ENCODE results near the gene APH1B.

APH1B gene

DNA sequence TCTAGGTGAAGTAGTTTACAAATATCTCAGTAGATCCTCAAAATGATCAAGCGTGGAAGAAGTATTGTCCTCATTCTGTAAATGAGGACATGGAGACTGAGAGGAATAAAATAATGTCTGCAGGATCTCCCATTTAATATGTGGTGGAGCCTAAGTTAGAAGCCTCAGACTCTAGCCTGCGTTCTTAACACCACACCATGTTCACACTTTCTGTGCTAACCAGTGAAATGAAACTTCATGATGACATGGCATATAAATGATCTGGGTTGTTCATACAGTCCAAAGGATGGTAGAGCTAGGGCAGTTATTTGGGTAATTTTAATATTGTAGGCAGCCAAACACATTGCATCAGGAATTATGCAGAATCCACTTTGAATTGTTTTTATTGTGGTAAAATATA lies 25.1 kb upstream of the APH1B start:
- no peak for DNase-seq (ENCODE audit: low read depth)

- DNase-seq (ENCODE audit: low read depth): no peak
Measured at GRCh38 chr15:63254991-63255390, 22.4 kb upstream of the APH1B start.

GRCh38 chr15:63255489-63255990 lies 21.9 kb upstream of the APH1B start:
- no peak for DNase-seq (ENCODE audit: low read depth)

GRCh38 chr15:63256433-63257274 lies 20.8 kb upstream of the APH1B start:
- no peak for DNase-seq (ENCODE audit: low read depth)

GRCh38 chr15:63258658-63259057 lies 18.7 kb upstream of the APH1B start:
- DNase-seq (ENCODE audit: low read depth): no peak

- DNase-seq (ENCODE audit: low read depth): no peak
Measured at GRCh38 chr15:63260791-63261190, 16.6 kb upstream of the APH1B start.

- DNase-seq (ENCODE audit: low read depth): no peak
Measured at GRCh38 chr15:63261311-63261710, 16.1 kb upstream of the APH1B start.

DNA sequence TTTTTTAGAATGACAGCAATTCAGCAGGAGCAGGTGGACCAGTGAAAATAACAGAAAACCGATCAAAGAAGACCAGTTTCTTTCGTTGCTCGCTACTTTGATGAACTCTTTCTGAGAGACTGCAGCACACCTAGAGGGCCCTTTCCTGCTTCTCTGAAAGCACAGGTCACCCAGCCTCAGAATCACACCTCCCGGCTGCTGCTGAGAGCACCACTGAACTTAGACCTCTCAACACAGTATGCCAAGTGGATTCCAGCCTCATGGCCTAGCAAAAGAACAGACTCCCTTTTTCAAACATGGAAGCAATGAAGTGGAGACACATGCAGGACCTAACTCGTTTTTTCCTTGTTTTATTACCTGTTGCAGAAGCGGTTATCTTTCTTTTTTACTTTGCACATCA lies 13.9 kb upstream of the APH1B start:
- no peak for DNase-seq (ENCODE audit: low read depth)

DNA sequence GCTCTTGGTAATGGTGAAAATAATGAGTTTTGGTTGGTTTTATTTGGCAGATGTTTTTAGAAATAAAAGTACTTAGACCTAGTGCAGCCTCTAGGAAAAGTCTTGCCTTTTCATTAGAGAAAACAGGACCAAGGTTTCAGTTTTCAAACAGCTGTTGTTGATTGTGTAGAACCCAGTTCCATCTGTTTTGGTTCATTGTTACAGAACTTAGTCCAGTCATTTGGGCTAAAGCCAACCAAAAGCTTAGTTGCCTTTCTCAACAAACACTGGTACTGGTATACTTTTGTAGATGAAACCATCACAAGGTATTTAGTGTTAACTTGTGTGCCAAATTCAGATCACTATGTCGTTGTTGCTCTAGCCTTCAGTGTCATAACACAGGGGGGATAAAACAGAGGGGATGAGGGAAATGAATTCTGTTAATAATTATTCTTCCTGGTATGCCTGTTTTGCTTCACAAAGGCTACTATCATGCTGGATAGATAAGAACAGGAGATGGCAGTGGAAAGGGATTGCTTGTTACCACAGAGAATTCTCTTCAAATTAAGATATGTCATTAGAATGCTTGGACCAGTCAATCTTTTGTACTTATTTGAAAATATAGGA lies 12.6 kb upstream of the APH1B start:
- no peak for DNase-seq (ENCODE audit: low read depth)

DNA sequence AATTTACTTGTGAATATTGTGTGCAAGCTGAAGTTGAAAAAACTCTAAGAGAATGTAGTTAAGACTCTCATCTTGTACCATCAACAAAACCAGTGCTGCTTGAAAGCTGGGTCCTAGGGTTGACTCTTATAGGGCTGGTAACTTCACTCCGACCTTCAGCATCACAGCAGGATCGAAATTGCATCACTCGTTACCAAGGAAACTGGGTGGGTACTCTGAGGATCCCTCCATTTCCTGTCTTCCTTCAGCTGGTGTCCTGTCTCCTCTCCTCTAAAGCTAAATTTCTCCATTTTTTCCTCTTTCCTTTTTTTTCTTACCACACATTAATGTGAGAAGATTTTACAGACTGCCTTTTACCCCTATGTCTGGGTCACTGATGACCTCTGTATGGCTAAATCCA lies 3.0 kb upstream of the APH1B start:
- DNase-seq (ENCODE audit: low read depth): no peak

DNA sequence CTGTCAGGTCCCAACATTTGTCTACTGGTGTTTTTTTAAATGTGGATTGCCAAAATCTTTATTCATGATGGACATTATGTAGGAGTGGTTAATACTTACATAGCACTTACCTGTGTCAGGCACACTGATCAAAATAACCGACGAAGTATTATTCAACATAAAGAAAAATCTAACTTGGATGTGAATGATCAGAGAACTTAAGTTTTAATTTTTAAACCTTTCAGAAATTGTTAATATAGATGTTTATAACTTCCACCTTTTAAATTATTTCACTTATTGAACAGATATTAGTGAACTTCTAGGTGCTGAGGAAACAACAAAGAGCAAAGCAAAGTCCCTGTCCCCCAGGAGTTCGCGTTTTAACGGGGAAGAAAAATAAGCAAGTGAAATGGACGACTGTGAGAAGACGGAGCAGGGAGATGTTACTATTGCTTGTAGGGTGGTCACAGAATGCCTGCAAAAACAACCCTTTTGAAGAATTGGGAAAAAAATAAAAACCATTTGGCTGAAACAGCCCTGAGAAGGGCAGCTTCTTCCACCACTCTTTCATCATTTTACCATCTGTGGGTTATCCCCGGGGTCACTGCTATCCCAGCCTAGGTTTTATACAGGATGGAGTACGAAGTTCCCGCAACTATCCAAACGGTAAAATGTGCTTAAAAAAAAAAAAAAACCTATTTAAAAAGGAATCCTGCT lies 915 bp upstream of the APH1B start:
- no peak for DNase-seq (ENCODE audit: low read depth)

- DNase-seq (ENCODE audit: low read depth): no peak
Measured at GRCh38 chr15:63277893-63278456, 570 bp downstream of the APH1B start.

DNA sequence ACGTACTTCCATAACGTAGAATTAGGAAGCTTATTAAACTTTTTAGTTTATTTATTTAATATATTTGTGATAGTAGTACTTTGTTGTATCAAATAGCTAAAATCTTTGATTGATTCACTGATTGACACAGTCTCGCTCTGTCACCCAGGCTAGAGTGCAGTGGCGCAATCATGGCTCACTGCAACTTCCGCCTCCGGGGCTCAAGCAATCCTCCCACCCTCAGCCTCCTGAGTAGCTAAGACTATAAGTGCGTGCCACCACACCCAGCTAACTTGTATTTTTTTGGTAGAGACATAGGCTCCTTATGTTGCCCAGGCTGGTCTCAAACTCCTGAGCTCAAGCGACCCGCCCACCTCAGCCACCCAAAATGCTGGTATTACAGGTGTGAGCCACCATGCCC lies 5.7 kb downstream of the APH1B start:
- no peak for DNase-seq (ENCODE audit: low read depth)

DNA sequence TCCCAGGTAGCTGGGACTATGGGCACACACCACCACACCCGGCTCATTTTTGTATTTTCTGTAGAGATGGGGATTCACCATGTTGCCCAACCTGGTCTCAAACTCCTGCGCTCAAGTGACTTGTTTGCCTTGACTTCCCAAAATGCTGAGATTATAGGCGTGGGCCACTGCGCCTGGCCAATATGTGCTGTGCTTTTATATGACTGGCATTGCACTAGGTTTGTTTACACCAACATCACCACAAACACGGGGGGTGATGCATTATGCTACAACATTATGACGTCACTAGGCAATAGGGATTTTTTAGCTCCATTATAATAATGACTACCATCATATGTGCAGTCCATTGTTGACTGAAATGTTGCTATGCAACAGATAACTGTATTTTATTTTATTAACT lies 6.9 kb downstream of the APH1B start:
- no peak for DNase-seq (ENCODE audit: low read depth)

- DNase-seq (ENCODE audit: low read depth): no peak
Measured at GRCh38 chr15:63287109-63287508, 9.7 kb downstream of the APH1B start.

GRCh38 chr15:63288342-63288741 lies 10.9 kb downstream of the APH1B start:
- no peak for DNase-seq (ENCODE audit: low read depth)

- DNase-seq (ENCODE audit: low read depth): no peak
Measured at GRCh38 chr15:63288778-63289378, 11.5 kb downstream of the APH1B start.

DNA sequence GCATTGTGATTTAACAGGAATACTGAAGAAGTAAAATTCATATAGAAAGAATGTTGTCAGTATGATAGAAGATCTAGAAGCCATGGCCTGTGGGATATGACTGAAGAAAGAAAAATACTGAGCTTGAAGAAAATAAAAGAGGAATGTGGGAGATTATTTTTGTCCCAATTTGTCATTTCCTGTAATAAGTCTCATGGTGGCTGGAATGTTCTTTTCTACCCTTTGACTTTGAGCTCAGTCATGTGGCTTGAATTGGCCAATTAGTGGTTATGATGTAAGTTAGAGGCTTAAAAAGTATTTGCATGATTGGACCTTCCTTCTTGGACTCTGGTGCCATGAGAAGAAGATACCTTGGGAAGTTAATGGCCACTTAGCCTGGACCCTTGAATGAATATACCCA lies 14.1 kb downstream of the APH1B start:
- DNase-seq (ENCODE audit: low read depth): no peak

DNA sequence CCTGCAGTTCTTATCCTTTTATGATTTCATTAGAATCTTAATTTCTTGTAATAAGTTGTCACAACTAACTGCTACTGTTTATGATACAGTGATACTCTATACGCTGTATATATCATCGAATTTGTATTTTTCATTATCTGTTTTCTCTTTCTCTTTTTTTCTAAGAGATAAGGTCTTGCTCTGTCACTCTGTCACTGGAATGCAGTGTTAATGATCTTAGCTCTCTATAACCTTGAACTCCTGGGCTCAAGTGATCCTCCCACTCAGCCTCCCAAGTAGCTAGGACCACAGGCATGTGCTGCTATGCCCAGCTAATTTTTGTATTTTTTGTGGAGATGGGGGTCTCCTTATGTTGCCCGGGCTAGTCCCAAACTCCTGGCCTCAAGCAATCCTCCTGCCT lies 14.8 kb downstream of the APH1B start:
- DNase-seq (ENCODE audit: low read depth): no peak

- DNase-seq (ENCODE audit: low read depth): no peak
Measured at GRCh38 chr15:63292771-63293170, 15.4 kb downstream of the APH1B start.

DNA sequence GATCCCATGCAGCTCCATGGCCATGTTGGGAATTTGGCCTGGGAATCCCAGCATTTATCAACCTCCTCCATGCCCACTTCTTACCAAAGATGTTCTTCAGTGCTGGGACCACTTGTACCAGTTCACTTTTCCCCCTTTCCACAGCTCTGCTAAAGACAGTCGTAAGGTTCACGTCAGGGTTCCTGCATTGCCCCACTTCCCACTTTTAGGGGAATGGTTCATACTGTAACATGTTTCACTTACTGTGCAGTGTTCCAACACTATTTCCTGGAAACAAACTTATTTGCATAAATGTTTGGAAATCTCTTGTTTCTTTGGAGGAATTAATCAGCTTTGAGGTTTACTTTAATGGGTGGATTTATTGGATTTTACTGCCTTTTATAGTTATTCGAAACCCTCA lies 17.0 kb downstream of the APH1B start:
- no peak for DNase-seq (ENCODE audit: low read depth)

- no peak for DNase-seq (ENCODE audit: low read depth)
Measured at GRCh38 chr15:63295341-63295740, 17.9 kb downstream of the APH1B start.

All from stimulated activated CD8-positive, alpha-beta memory T cell treated with anti-CD3 and anti-CD28 coated beads, Interleukin-7, amount 100 ng/mL, for 24 hours (primary cell).